Fibroblast of skin of back (primary cell): Measurements from ENCODE around the gene DACH1.

ENCODE experiments used
- DNase-seq: peaks from one replicate; pipeline ENCODE4 v3.0.0-alpha.2; 2013

DACH1 gene

GRCh38 chr13:71621174-71622124, 245.6 kb downstream of the DACH1 start:
- no peak for DNase-seq

- no peak for DNase-seq
Observed at GRCh38 chr13:71619096-71619495, 247.9 kb downstream of the DACH1 start.

GRCh38 chr13:71618159-71618558, 248.8 kb downstream of the DACH1 start:
- no peak for DNase-seq

GRCh38 chr13:71617265-71617664, 249.7 kb downstream of the DACH1 start:
- DNase-seq = no peak

GRCh38 chr13:71613066-71613745, 253.8 kb downstream of the DACH1 start:
- DNase-seq = no peak

- DNase-seq = no peak
Observed at GRCh38 chr13:71611292-71611691, 255.7 kb downstream of the DACH1 start.

- no peak for DNase-seq
Observed at GRCh38 chr13:71610876-71611275, 256.1 kb downstream of the DACH1 start.

- no peak for DNase-seq
Observed at GRCh38 chr13:71609271-71609670, 257.7 kb downstream of the DACH1 start.

GRCh38 chr13:71607575-71607974, 259.4 kb downstream of the DACH1 start:
- DNase-seq = no peak

GRCh38 chr13:71606818-71607217, 260.2 kb downstream of the DACH1 start:
- DNase-seq = no peak

- no peak for DNase-seq
Observed at GRCh38 chr13:71605744-71606143, 261.3 kb downstream of the DACH1 start.

GRCh38 chr13:71603255-71603654, 263.7 kb downstream of the DACH1 start:
- no peak for DNase-seq

- DNase-seq = no peak
Observed at GRCh38 chr13:71602344-71602743, 264.7 kb downstream of the DACH1 start.

GRCh38 chr13:71597150-71597549, 269.9 kb downstream of the DACH1 start:
- DNase-seq = no peak

- DNase-seq = no peak
Observed at GRCh38 chr13:71596116-71596515, 270.9 kb downstream of the DACH1 start.

GRCh38 chr13:71593566-71593965, 273.4 kb downstream of the DACH1 start:
- DNase-seq = no peak

- no peak for DNase-seq
Observed at GRCh38 chr13:71591374-71591773, 275.6 kb downstream of the DACH1 start.

GRCh38 chr13:71590654-71591148, 276.3 kb downstream of the DACH1 start:
- no peak for DNase-seq

- DNase-seq = no peak
Observed at GRCh38 chr13:71589032-71589431, 278.0 kb downstream of the DACH1 start.

GRCh38 chr13:71587817-71588216, 279.2 kb downstream of the DACH1 start:
- no peak for DNase-seq

- DNase-seq = no peak
Observed at GRCh38 chr13:71587193-71587592, 279.8 kb downstream of the DACH1 start.

- DNase-seq = no peak
Observed at GRCh38 chr13:71583581-71583980, 283.4 kb downstream of the DACH1 start.

GRCh38 chr13:71580614-71581013, 286.4 kb downstream of the DACH1 start:
- DNase-seq = no peak

- DNase-seq = no peak
Observed at GRCh38 chr13:71578048-71578447, 289.0 kb downstream of the DACH1 start.
